Measurements from ENCODE around the gene FNBP1L.
A peak's percentile ranks its signal among the peaks of the same experiment; 100 is the strongest.

Gene FNBP1L

GRCh38 chr1:93566227-93566626, 118.3 kb downstream of the FNBP1L start:
- Histone ChIP-seq H4K91ac (ENCODE audit: low read depth, low read length) (no peak overlapping the region), H3K18ac (ENCODE audit: low read length) (no peak overlapping the region), H3K79me1 (ENCODE audit: low read length) (peaks cover 3% of the 10 kb centered on the region), H2BK12ac (ENCODE audit: low read length) (no peak overlapping the region), H3K4me2 (ENCODE audit: low read length) (peak overlapping the region; percentile 19), H2BK120ac (ENCODE audit: insufficient read depth, low read length, poor library complexity) (no peak overlapping the region), H3K9ac (ENCODE audit: low read length) (no peak overlapping the region), H3K79me2 (ENCODE audit: control insufficient read depth, insufficient read depth, low read length, poor library complexity) (no peaks in the 10 kb centered on the region), H4K12ac (ENCODE audit: low read depth, low read length) (no peak overlapping the region), H2BK5ac (ENCODE audit: low read depth, low read length, poor library complexity) (no peak overlapping the region), H3K23ac (ENCODE audit: low read length) (no peak overlapping the region), H3K27ac (ENCODE audit: low read depth, low read length) (peak overlapping the region; percentile 31), H3K14ac (ENCODE audit: low read length) (no peak overlapping the region), H3K36me3 (ENCODE audit: control insufficient read depth in 1 of 2, insufficient read depth in 2 of 2, low read length in 2 of 2) (peaks cover 20 to 29% of the 10 kb centered on the region in 2 experiments), H3K27me3 (ENCODE audit: insufficient read depth, low read length) (no peaks in the 10 kb centered on the region), H4K8ac (ENCODE audit: low read depth, low read length) (no peak overlapping the region), H3K9me3 (ENCODE audit: insufficient read depth, low read depth, low read length) (no peaks in the 10 kb centered on the region), H3K4me3 (ENCODE audit: low read depth, low read length) (no peak overlapping the region), H2AK5ac (ENCODE audit: low read length) (no peak overlapping the region), H2AFZ (ENCODE audit: insufficient read depth, low read length, poor library complexity) (no peak overlapping the region), H3K4me1 (ENCODE audit: control insufficient read depth in 1 of 2, insufficient read depth in 2 of 2, low read length in 2 of 2) (peaks cover 20 to 27% of the 10 kb centered on the region in 2 experiments), H3K4ac (ENCODE audit: low read depth, low read length) (no peak overlapping the region)
- DNase-seq, result peak; percentile 75
- WGBS (ENCODE audit: extremely low coverage, insufficient coverage, insufficient read length), result no CpG with 5 or more reads among the region's 10 CpGs

GRCh38 chr1:93567255-93567918, 119.5 kb downstream of the FNBP1L start:
- Histone ChIP-seq H2AK5ac (ENCODE audit: low read length) (no peak overlapping the region), H4K12ac (ENCODE audit: low read depth, low read length) (no peak overlapping the region), H3K9ac (ENCODE audit: low read length) (no peak overlapping the region), H3K23ac (ENCODE audit: low read length) (no peak overlapping the region), H3K4me1 (ENCODE audit: control insufficient read depth in 1 of 2, insufficient read depth in 2 of 2, low read length in 2 of 2) (peaks cover 20 to 27% of the 10 kb centered on the region in 2 experiments), H3K36me3 (ENCODE audit: control insufficient read depth in 1 of 2, insufficient read depth in 2 of 2, low read length in 2 of 2) (peaks cover 27 to 33% of the 10 kb centered on the region in 2 experiments), H4K91ac (ENCODE audit: low read depth, low read length) (peak overlapping the region; percentile 67), H2AFZ (ENCODE audit: insufficient read depth, low read length, poor library complexity) (peak overlapping the region; percentile 49), H3K18ac (ENCODE audit: low read length) (peak overlapping the region; percentile 82), H3K4me3 (ENCODE audit: low read depth, low read length) (no peak overlapping the region), H3K27me3 (ENCODE audit: insufficient read depth, low read length) (no peaks in the 10 kb centered on the region), H2BK5ac (ENCODE audit: low read depth, low read length, poor library complexity) (peak overlapping the region; percentile 69), H2BK12ac (ENCODE audit: low read length) (peak overlapping the region; percentile 70), H3K79me1 (ENCODE audit: low read length) (peaks cover 3% of the 10 kb centered on the region), H3K27ac (ENCODE audit: low read depth, low read length) (peak overlapping the region; percentile 78), H2BK120ac (ENCODE audit: insufficient read depth, low read length, poor library complexity) (no peak overlapping the region), H4K8ac (ENCODE audit: low read depth, low read length) (no peak overlapping the region), H3K4me2 (ENCODE audit: low read length) (no peak overlapping the region), H3K9me3 (ENCODE audit: insufficient read depth, low read depth, low read length) (no peaks in the 10 kb centered on the region), H3K79me2 (ENCODE audit: control insufficient read depth, insufficient read depth, low read length, poor library complexity) (no peaks in the 10 kb centered on the region), H3K4ac (ENCODE audit: low read depth, low read length) (peak overlapping the region; percentile 17), H3K14ac (ENCODE audit: low read length) (peak overlapping the region; percentile 53)
- no CpG with 5 or more reads among the region's 15 CpGs for WGBS (ENCODE audit: extremely low coverage, insufficient coverage, insufficient read length)
- DNase-seq, result peak; percentile 93 to 94

GRCh38 chr1:93569489-93569888, 121.6 kb downstream of the FNBP1L start:
- Histone ChIP-seq H2BK5ac (ENCODE audit: low read depth, low read length, poor library complexity) (no peak overlapping the region), H3K36me3 (ENCODE audit: control insufficient read depth in 1 of 2, insufficient read depth in 2 of 2, low read length in 2 of 2) (peaks cover 30 to 42% of the 10 kb centered on the region in 2 experiments), H3K4me1 (ENCODE audit: control insufficient read depth in 1 of 2, insufficient read depth in 2 of 2, low read length in 2 of 2) (peaks cover 22 to 29% of the 10 kb centered on the region in 2 experiments), H2BK120ac (ENCODE audit: insufficient read depth, low read length, poor library complexity) (no peak overlapping the region), H4K12ac (ENCODE audit: low read depth, low read length) (no peak overlapping the region), H3K9me3 (ENCODE audit: insufficient read depth, low read depth, low read length) (no peaks in the 10 kb centered on the region), H3K9ac (ENCODE audit: low read length) (no peak overlapping the region), H3K27me3 (ENCODE audit: insufficient read depth, low read length) (no peaks in the 10 kb centered on the region), H3K4me3 (ENCODE audit: low read depth, low read length) (no peak overlapping the region), H4K8ac (ENCODE audit: low read depth, low read length) (no peak overlapping the region), H4K91ac (ENCODE audit: low read depth, low read length) (no peak overlapping the region), H2BK12ac (ENCODE audit: low read length) (no peak overlapping the region), H3K18ac (ENCODE audit: low read length) (no peak overlapping the region), H3K79me1 (ENCODE audit: low read length) (peaks cover 6% of the 10 kb centered on the region), H3K27ac (ENCODE audit: low read depth, low read length) (peak overlapping the region; percentile 29), H3K4me2 (ENCODE audit: low read length) (no peak overlapping the region), H2AFZ (ENCODE audit: insufficient read depth, low read length, poor library complexity) (no peak overlapping the region), H3K14ac (ENCODE audit: low read length) (no peak overlapping the region), H3K79me2 (ENCODE audit: control insufficient read depth, insufficient read depth, low read length, poor library complexity) (peaks cover 2% of the 10 kb centered on the region), H2AK5ac (ENCODE audit: low read length) (no peak overlapping the region), H3K23ac (ENCODE audit: low read length) (no peak overlapping the region), H3K4ac (ENCODE audit: low read depth, low read length) (no peak overlapping the region)
- WGBS (ENCODE audit: extremely low coverage, insufficient coverage, insufficient read length), result no CpG with 5 or more reads among the region's 2 CpGs
- DNase-seq, result no peak

GRCh38 chr1:93571623-93572310, 123.8 kb downstream of the FNBP1L start:
- H3K4me2 ChIP-seq (ENCODE audit: low read length), result no peak overlapping the region
- H4K12ac ChIP-seq (ENCODE audit: low read depth, low read length), result peak overlapping the region; percentile 13
- no peak for DNase-seq
- no peak overlapping the region for H3K27ac ChIP-seq (ENCODE audit: low read depth, low read length)
- H3K79me1 ChIP-seq (ENCODE audit: low read length), result peaks cover 18% of the 10 kb centered on the region
- no peak overlapping the region for H3K23ac ChIP-seq (ENCODE audit: low read length)
- no peaks in the 10 kb centered on the region for H3K27me3 ChIP-seq (ENCODE audit: insufficient read depth, low read length)
- no peak overlapping the region for H3K9ac ChIP-seq (ENCODE audit: low read length)
- H3K79me2 ChIP-seq (ENCODE audit: control insufficient read depth, insufficient read depth, low read length, poor library complexity), result peaks cover 7% of the 10 kb centered on the region
- H2BK12ac ChIP-seq (ENCODE audit: low read length), result peak overlapping the region; percentile 30
- H3K36me3 ChIP-seq (ENCODE audit: control insufficient read depth in 1 of 2, insufficient read depth in 2 of 2, low read length in 2 of 2), result peaks cover 27 to 36% of the 10 kb centered on the region in 2 experiments
- WGBS (ENCODE audit: extremely low coverage, insufficient coverage, insufficient read length), result no CpG with 5 or more reads among the region's 12 CpGs
- H2AK5ac ChIP-seq (ENCODE audit: low read length), result no peak overlapping the region
- no peak overlapping the region for H3K14ac ChIP-seq (ENCODE audit: low read length)
- peak overlapping the region; percentile 58 for H3K18ac ChIP-seq (ENCODE audit: low read length)
- no peak overlapping the region for H2BK5ac ChIP-seq (ENCODE audit: low read depth, low read length, poor library complexity)
- peak overlapping the region; percentile 46 for H4K91ac ChIP-seq (ENCODE audit: low read depth, low read length)
- no peak overlapping the region for H3K4me3 ChIP-seq (ENCODE audit: low read depth, low read length)
- H4K8ac ChIP-seq (ENCODE audit: low read depth, low read length), result peak overlapping the region; percentile 20
- peak overlapping the region; percentile 33 for H3K4ac ChIP-seq (ENCODE audit: low read depth, low read length)
- no peaks in the 10 kb centered on the region for H3K9me3 ChIP-seq (ENCODE audit: insufficient read depth, low read depth, low read length)
- peaks cover 27 to 36% of the 10 kb centered on the region in 2 experiments for H3K4me1 ChIP-seq (ENCODE audit: control insufficient read depth in 1 of 2, insufficient read depth in 2 of 2, low read length in 2 of 2)
- no peak overlapping the region for H2BK120ac ChIP-seq (ENCODE audit: insufficient read depth, low read length, poor library complexity)
- no peak overlapping the region for H2AFZ ChIP-seq (ENCODE audit: insufficient read depth, low read length, poor library complexity)

Data from trophoblast cell (in vitro differentiated cells and primary cell).